HG03060 (cell line): ENCODE data around the gene NSD2.

Source experiments
- ATAC-seq: cut with Tn5 transposase; IDR thresholded peaks from one replicate; pipeline ENCODE4 v1.9.1; 2021; ENCODE audit warnings: low read depth, moderate number of reproducible peaks; ENCODE audit not compliant: unreplicated experiment

NSD2 gene

GRCh38 chr4:1938027-1938426 is 66.8 kb downstream of the NSD2 start:
- ATAC-seq, result no peak

GRCh38 chr4:1939664-1940509 is 68.7 kb downstream of the NSD2 start:
- no peak for ATAC-seq

- ATAC-seq, result no peak
Observed at GRCh38 chr4:1940566-1940965, 69.4 kb downstream of the NSD2 start.

- no peak for ATAC-seq
Observed at GRCh38 chr4:1943928-1944327, 72.7 kb downstream of the NSD2 start.

- ATAC-seq, result no peak
Observed at GRCh38 chr4:1945124-1945895, 74.1 kb downstream of the NSD2 start.

GRCh38 chr4:1945912-1946311 is 74.7 kb downstream of the NSD2 start:
- ATAC-seq, result no peak

GRCh38 chr4:1948232-1948631 is 77.0 kb downstream of the NSD2 start:
- ATAC-seq, result no peak

- ATAC-seq, result no peak
Observed at GRCh38 chr4:1948892-1949436, 77.8 kb downstream of the NSD2 start.

- ATAC-seq, result no peak
Observed at GRCh38 chr4:1950369-1950768, 79.2 kb downstream of the NSD2 start.

- ATAC-seq, result no peak
Observed at GRCh38 chr4:1952058-1952700, 81.0 kb downstream of the NSD2 start.

GRCh38 chr4:1952719-1953118 is 81.5 kb downstream of the NSD2 start:
- ATAC-seq, result no peak

GRCh38 chr4:1953335-1953734 is 82.1 kb downstream of the NSD2 start:
- ATAC-seq, result no peak

- ATAC-seq, result no peak
Observed at GRCh38 chr4:1956631-1957030, 85.4 kb downstream of the NSD2 start.

- ATAC-seq, result no peak
Observed at GRCh38 chr4:1958276-1959103, 87.3 kb downstream of the NSD2 start.

- ATAC-seq, result no peak
Observed at GRCh38 chr4:1959104-1959384, 87.9 kb downstream of the NSD2 start.

GRCh38 chr4:1960170-1960825 is 89.1 kb downstream of the NSD2 start:
- no peak for ATAC-seq

- no peak for ATAC-seq
Observed at GRCh38 chr4:1961038-1961437, 89.8 kb downstream of the NSD2 start.

GRCh38 chr4:1961563-1961962 is 90.4 kb downstream of the NSD2 start:
- no peak for ATAC-seq

- ATAC-seq, result no peak
Observed at GRCh38 chr4:1962980-1963379, 91.8 kb downstream of the NSD2 start.

- no peak for ATAC-seq
Observed at GRCh38 chr4:1964443-1964842, 93.2 kb downstream of the NSD2 start.
